Brain microvascular endothelial cell (primary cell): Measurements from ENCODE around the gene CSNK1D.

Experiments used
- DNase-seq: peaks from one replicate; pipeline ENCODE4 v3.0.0-alpha.2; 2020
- H3K27ac ChIP-seq: fragments of 250-450 bp; sonication (Bioruptor Pico); 2 replicates; pipeline ENCODE4 v1.5.1; 2020; ENCODE audit warnings: mild to moderate bottlenecking, moderate library complexity
- H3K27me3 ChIP-seq: fragments of 250-450 bp; sonication (Bioruptor Pico); replicated peaks from 2 replicates; pipeline ENCODE4 v1.5.1; 2020; ENCODE audit warnings: mild to moderate bottlenecking
- H3K36me3 ChIP-seq: fragments of 250-450 bp; sonication (Bioruptor Pico); replicated peaks from 2 replicates; pipeline ENCODE4 v1.5.1; 2020; ENCODE audit warnings: mild to moderate bottlenecking
- H3K4me3 ChIP-seq: 2 replicates; pipeline ENCODE4 v1.5.1; 2011; ENCODE audit warnings: low read depth, mild to moderate bottlenecking, control low read depth, low read length, moderate library complexity
- in situ Hi-C: cut with HindIII; loops from 2 replicates; pipeline ENCODE4 v1.10.0; 2017; ENCODE audit warnings: low sequenced_read_pairs, low pct_ligation_motif_present
- TF ChIP-seq, protein P1 (sequence below): IDR thresholded peaks from 2 replicates; pipeline ENCODE4 v1.5.1; 2011; ENCODE audit warnings: low read depth, mild to moderate bottlenecking, moderate library complexity, low read length, control low read depth, inconsistent platforms; ENCODE audit errors: missing control alignments

The CSNK1D gene

DNA sequence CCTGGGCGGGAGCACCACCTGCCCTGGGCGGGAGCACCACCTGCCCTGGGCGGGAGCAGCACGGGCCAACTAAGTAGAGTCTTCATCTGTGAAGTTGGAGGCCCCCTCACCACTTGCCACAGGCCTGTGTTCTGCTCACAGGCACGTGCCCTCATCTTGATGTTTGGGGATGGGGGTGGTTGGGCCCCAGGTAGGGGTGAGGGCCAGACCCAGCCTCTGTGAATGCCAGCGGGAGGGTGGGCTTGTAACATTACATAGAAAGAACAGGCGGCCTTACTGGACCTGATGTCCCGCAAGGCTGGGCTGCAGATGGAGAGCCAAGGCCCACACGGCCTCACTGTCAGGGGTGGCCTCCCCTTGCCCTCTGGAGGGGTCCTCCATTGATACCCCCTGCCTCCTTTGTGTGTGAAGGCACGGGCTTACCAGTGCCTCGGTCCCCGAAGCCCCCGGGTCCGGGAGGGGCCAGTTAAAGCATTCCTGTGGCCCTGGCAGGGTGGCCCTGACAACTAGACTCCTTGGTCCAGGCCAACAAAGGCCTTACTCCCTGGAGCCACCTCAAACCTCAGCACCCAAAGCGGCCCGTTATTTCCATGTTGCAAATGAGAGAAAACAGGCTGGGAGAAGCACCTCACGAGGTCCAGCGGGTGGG, 45.7 kb downstream of the CSNK1D start:
- TF ChIP-seq, protein P1, sequence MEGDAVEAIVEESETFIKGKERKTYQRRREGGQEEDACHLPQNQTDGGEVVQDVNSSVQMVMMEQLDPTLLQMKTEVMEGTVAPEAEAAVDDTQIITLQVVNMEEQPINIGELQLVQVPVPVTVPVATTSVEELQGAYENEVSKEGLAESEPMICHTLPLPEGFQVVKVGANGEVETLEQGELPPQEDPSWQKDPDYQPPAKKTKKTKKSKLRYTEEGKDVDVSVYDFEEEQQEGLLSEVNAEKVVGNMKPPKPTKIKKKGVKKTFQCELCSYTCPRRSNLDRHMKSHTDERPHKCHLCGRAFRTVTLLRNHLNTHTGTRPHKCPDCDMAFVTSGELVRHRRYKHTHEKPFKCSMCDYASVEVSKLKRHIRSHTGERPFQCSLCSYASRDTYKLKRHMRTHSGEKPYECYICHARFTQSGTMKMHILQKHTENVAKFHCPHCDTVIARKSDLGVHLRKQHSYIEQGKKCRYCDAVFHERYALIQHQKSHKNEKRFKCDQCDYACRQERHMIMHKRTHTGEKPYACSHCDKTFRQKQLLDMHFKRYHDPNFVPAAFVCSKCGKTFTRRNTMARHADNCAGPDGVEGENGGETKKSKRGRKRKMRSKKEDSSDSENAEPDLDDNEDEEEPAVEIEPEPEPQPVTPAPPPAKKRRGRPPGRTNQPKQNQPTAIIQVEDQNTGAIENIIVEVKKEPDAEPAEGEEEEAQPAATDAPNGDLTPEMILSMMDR: no peak
- Histone ChIP-seq H3K27me3 (no peaks in the 10 kb centered on the region), H3K27ac (no peak overlapping the region), H3K36me3 (no peaks in the 10 kb centered on the region), H3K4me3 (no peak overlapping the region)
- in situ Hi-C loops: no loop called here
- no peak for DNase-seq

DNA sequence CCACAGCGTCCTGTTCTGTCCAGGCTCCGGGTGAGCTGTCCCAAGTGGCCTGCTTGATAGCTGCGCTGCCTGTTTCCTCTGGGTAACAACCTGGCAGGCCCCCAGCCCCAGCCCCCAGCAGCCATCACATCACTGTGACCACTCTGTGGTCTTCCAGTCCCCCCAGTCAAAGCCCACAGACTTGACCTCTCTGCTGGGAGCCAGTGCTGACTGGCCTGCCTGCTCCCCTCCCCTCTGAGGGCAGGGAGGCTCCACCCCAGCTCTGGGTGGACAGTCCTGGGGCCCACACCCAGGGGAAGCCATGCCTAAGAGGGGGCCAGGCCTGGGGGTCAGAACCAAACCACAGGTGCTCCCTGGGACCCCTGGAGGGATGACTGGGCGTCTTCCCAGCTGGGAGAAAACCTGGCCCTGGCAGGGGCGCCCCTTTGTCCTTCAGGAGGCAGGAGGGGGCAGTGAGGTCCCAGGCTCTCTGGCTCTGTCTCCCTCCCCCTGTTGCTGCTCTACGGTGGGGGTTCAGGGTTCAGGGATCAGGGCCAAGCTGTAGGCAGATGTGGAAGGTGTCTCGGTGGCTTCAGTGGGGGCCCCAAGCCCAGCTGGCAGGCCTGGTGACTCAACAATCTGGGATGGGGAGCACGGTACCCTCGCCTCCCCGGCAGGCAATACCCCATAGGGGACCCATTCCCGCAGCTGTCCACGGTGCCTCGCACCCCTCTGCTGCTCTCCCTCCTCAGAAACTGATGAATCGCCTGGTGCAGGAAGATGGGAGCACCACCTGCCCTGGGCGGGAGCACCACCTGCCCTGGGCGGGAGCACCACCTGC, 46.5 kb downstream of the CSNK1D start:
- no peak for DNase-seq
- Histone ChIP-seq H3K36me3 (no peaks in the 10 kb centered on the region), H3K27ac (no peak overlapping the region), H3K4me3 (no peak overlapping the region), H3K27me3 (no peaks in the 10 kb centered on the region)
- in situ Hi-C loops: no loop called here
- TF ChIP-seq, protein P1: no peak

DNA sequence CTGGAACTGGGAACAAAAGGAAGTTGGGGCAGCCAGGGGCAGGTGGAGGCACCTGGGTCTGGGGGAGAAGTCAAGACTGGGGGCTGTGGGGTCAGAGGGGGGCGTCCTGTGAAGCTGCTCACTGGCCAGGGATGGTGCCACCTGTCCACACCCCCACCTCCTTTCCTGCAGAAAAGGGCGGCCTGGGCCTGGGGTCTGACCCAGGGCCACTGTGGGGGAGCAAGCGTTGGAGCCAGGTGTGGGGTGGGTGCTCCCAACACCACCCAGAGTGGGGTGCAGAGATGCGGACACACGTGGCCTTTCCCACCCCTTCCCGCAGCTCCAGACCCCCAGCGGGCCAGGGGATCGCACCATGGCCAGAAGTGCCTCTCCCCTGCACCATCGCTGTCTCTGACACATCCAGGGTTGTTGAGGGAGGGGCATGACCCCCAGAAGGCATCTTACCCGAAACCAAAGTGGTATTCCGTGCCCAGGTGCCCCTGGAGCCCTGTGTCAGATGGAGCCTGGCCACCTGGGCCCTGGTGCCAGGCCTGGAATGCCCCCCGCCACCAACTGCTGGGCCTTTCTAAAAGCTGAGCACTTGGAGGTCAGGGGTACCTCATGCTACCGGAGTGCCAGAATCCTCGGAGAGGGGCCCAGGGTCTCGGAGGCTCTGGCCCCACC, 47.2 kb downstream of the CSNK1D start:
- no peaks in the 10 kb centered on the region for H3K36me3 ChIP-seq
- H3K27me3 ChIP-seq: no peaks in the 10 kb centered on the region
- TF ChIP-seq, protein P1: no peak
- in situ Hi-C loops: no loop called here
- DNase-seq: no peak
- H3K4me3 ChIP-seq: no peak overlapping the region
- no peak overlapping the region for H3K27ac ChIP-seq

DNA sequence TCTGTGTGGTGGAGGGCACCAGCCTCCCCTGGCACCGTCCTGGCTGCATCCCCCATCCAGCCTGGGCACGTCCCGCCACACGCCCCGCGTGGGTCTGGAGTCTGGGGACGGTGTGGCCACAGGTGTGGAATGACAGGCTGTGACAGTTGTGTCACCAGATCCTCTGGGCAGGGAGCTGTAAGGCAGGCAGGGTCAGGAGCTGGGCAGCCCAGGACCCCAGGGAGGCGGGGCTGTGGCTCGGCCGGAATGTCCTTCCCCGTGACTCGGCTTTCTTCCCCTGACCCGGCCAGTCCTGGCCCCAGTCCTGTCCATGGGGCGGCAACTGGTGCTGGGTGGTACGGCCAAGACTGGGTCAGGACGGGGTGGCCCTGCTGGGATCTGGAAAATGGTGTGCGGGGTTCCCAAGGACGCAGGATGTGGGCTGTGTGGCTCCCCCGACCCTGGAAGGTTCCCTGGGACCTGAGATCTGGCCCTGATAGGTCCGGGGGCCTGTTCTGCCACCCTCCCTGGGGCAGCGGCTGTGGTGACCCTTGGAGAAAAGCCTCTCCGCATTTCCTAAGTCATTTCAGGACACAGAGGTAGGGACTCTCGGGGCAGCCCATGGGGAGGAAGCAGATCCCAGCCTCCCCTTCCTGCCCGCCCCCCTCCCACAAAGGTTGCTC, 48.0 kb downstream of the CSNK1D start:
- TF ChIP-seq, protein P1: no peak

DNA sequence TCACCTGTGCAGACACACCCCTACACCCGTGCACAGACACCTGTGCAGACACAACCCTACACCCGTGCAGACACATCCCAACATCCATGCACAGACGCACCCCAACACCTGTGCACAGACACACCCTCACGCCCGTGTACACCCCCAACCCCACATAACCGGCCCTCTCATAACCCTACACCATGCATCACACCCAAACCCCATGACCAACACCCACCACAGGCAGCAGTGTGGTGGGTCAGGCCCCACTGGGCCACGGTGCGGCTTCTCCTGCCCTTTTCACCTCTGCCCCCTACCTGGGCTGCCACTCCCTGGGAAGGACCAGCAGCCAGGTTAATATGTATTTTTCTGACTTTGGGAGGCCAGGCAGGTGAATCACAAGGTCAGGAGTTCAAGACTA, 48.8 kb downstream of the CSNK1D start:
- Histone ChIP-seq H3K27ac (no peak overlapping the region), H3K36me3 (no peaks in the 10 kb centered on the region), H3K27me3 (no peaks in the 10 kb centered on the region), H3K4me3 (no peak overlapping the region)
- in situ Hi-C loops: no loop called here
- TF ChIP-seq, protein P1: no peak
- no peak for DNase-seq

More for the DNA sequence above, 48.0 kb downstream of the CSNK1D start:
- DNase-seq: no peak
- Histone ChIP-seq H3K4me3 (no peak overlapping the region), H3K36me3 (no peaks in the 10 kb centered on the region), H3K27me3 (no peaks in the 10 kb centered on the region), H3K27ac (no peak overlapping the region)
- in situ Hi-C loops: no loop called here
